AG04449 (cell line): Measurements from ENCODE around the gene STAM2.
"Not testable (repeated sequence)": the region's sequence is repeated elsewhere in the genome, so short reads cannot be mapped to it uniquely, and the experiment has no call there.

Source experiments
- CTCF ChIA-PET: fragments of 350-600 bp; formaldehyde crosslinking; extraction: SDS; loops from one replicate; lab custom pipeline; 2021; ENCODE audit warnings: antibody characterized with exemption; lab: Yijun Ruan, JAX
- POLR2A ChIA-PET: fragments of 400-600, 350-600 bp; formaldehyde crosslinking; extraction: SDS; loops from one replicate; lab custom pipeline; 2020; ENCODE audit warnings: antibody characterized with exemption, inconsistent platforms; lab: Yijun Ruan, JAX
- DNase-seq: peaks from one replicate; pipeline ENCODE4 v3.0.0-alpha.2; 2010; ENCODE audit warnings: low read depth, low spot score
- H3K4me3 ChIP-seq: 2 replicates; pipeline ENCODE4 v1.5.1; 2011; ENCODE audit warnings: low read depth, mild to moderate bottlenecking, control low read depth, low read length
- TF ChIP-seq, protein P1 (sequence below): IDR thresholded peaks from one replicate; pipeline ENCODE4 v1.5.1; 2011; ENCODE audit warnings: mild to moderate bottlenecking, moderate library complexity, low read length, control low read depth, inconsistent platforms; ENCODE audit not compliant: insufficient read depth; ENCODE audit errors: missing control alignments

Gene STAM2

DNA sequence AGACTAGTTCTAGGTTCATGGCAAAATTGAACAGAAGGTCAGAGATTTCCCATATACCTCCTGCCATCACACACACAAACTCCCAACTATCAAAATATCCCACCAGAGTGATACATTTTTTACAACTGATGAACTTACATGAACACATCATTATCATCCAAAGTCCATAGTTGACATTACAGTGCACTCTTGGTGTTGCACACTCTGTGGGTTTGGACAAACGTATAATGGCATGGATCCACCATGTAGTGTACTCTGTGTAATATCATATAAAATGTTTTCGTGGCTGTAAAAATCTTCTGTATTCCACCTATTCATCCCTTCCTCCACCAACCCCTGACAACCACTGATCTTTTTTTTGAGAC lies 25.9 kb upstream of the STAM2 start:
- TF ChIP-seq, protein P1, sequence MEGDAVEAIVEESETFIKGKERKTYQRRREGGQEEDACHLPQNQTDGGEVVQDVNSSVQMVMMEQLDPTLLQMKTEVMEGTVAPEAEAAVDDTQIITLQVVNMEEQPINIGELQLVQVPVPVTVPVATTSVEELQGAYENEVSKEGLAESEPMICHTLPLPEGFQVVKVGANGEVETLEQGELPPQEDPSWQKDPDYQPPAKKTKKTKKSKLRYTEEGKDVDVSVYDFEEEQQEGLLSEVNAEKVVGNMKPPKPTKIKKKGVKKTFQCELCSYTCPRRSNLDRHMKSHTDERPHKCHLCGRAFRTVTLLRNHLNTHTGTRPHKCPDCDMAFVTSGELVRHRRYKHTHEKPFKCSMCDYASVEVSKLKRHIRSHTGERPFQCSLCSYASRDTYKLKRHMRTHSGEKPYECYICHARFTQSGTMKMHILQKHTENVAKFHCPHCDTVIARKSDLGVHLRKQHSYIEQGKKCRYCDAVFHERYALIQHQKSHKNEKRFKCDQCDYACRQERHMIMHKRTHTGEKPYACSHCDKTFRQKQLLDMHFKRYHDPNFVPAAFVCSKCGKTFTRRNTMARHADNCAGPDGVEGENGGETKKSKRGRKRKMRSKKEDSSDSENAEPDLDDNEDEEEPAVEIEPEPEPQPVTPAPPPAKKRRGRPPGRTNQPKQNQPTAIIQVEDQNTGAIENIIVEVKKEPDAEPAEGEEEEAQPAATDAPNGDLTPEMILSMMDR, result no peak
- ChIA-PET POLR2A (no interaction called here), CTCF (interaction anchor here (1.6 to 4.0 kb wide), 4 partner anchors 25 to 434 kb away, joined by 4 to 29 read pairs (median 10); partner anchors contain the start of gene STAM2)
- no peak for DNase-seq
- H3K4me3 ChIP-seq, result no peak overlapping the region

DNA sequence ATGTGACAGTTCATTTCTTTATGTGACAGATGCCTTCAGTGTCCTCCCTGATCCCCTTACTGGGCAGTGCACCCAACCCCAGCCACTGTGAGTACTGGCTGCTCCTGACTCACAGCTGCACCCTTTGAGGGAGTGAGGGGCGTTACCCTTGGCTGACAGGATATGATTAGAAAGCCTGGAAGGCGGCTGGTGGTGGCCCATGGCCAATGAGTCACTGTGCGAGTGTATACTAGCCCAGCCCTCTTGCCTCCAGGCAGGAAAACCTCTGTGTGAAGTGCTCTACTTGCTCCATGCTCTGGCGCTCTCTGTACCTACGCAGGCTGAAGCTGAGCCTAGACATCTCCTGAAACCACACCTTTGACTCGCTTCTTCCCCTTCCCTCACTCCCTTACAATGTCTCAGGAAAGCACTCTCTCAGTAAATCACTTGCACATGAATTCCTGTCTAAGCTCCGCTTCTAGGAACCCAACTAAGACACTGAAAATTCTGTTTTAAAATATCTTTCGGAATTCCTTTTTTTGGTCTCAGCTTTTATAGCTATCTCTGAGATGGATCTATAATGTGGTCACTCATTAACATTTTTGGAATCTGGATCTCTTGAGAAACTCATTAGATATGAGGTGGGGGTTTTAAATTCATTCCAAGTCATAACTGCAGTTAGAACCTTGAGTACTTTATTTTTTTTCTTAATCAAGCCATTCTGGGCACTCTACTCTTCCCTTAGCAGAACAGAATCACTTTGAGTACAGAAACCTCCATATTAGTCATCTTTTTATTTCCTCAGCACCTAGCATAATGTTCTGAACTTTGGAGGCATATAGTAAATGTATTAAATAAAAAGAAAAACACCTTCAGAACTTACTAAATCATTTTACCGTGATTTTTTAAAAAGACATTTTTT lies 25.3 kb upstream of the STAM2 start:
- peak overlapping the region; percentile 53 for H3K4me3 ChIP-seq
- POLR2A ChIA-PET, result interaction anchor here (0.7 to 1.2 kb wide), 2 partner anchors 25 to 244 kb away, joined by 3 read pairs; partner anchors contain the start of gene STAM2
- CTCF ChIA-PET, result interaction anchor here (0.8 to 4.0 kb wide), 7 partner anchors 10 to 434 kb away, joined by 3 to 29 read pairs (median 8); partner anchors contain the start of gene STAM2
- TF ChIP-seq, protein P1, result no peak
- peak; percentile 83 for DNase-seq

DNA sequence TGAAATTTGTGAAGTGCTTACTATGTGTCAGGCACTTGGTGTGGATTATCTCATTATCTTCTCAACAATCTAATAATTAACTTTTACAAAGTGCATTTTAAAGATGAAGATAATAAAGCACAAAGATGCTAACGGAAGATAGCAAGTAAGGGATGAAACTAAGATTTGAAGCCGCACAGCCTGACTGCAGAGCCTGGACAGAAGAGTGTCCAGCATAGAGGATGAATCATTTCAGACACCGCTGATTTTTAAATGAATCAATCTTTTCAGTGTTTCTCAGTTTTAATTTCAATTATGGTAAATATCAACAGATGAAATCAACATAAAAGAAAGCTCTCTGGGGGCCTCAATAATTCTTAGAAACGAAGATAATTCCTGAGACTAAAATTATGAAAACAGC lies 24.5 kb upstream of the STAM2 start:
- CTCF ChIA-PET, result interaction anchor here (1.1 to 4.0 kb wide), 7 partner anchors 11 to 447 kb away, joined by 3 to 29 read pairs (median 8); partner anchors contain the start of gene STAM2
- H3K4me3 ChIP-seq, result no peak overlapping the region
- no peak for DNase-seq
- POLR2A ChIA-PET, result interaction anchor here (1.2 kb wide), 1 partner anchor 24 kb away, joined by 3 read pairs; the partner anchor contains the start of gene STAM2
- TF ChIP-seq, protein P1, result no peak

DNA sequence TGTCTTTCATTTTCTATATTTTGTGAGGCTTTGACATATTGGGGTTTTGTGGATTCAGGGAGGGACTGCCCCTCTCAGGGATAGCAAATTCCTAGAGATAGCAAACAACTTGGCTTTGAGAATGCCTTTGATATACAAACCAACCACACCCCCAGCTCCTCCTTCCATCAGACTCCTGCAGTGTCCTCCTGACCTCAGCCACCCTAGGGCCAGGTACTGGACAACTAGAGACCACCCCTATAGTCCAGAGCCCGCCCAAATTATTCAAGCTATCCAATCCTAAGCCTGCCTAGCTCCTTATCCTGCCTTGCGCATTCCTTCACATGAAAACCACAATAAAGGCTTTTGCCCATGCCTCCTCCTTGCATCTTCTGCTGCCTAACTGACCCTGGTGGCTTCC lies 22.9 kb upstream of the STAM2 start:
- CTCF ChIA-PET, result interaction anchor here (0.6 to 4.0 kb wide), 5 partner anchors 22 to 437 kb away, joined by 3 to 29 read pairs (median 3); no protein-coding TSS in a partner anchor
- H3K4me3 ChIP-seq, result no peak overlapping the region
- no peak for DNase-seq
- POLR2A ChIA-PET, result no interaction called here
- TF ChIP-seq, protein P1, result no peak

DNA sequence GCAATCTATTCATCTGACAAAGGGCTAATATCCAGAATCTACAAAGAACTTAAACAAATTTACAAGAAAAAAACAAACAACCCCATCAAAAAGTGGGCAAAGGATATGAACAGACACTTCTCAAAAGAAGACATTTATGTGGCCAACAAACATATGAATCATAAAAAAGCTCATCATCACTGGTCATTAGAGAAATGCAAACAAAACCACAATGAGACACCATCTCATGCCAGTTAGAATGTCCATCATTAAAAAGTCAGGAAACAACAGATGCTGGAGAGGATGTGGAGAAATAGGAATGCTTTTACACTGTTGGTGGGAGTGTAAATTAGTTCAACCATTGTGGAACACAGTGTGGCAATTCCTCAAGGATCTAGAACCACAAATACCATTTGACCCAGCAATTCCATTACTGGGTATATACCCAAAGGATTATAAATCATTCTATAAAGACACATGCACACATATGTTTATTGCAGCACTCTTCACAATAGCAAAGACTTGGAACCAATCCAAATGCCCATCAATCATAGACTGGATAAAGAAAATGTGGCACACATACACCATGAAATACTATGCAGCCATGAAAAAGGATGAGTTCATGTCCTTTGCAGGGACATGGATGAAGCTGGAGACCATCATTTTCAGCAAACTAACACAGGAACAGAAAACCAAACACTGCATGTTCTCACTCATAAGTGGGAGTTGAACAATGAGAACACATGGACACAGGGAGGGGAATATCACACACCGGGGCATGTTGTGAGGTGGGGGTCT lies 22.1 kb upstream of the STAM2 start:
- CTCF ChIA-PET, result interaction anchor here (0.6 to 4.0 kb wide), 3 partner anchors 362 to 438 kb away, joined by 3 to 29 read pairs (median 4); no protein-coding TSS in a partner anchor
- DNase-seq, H3K4me3 ChIP-seq, POLR2A ChIA-PET: not testable (repeated sequence)

DNA sequence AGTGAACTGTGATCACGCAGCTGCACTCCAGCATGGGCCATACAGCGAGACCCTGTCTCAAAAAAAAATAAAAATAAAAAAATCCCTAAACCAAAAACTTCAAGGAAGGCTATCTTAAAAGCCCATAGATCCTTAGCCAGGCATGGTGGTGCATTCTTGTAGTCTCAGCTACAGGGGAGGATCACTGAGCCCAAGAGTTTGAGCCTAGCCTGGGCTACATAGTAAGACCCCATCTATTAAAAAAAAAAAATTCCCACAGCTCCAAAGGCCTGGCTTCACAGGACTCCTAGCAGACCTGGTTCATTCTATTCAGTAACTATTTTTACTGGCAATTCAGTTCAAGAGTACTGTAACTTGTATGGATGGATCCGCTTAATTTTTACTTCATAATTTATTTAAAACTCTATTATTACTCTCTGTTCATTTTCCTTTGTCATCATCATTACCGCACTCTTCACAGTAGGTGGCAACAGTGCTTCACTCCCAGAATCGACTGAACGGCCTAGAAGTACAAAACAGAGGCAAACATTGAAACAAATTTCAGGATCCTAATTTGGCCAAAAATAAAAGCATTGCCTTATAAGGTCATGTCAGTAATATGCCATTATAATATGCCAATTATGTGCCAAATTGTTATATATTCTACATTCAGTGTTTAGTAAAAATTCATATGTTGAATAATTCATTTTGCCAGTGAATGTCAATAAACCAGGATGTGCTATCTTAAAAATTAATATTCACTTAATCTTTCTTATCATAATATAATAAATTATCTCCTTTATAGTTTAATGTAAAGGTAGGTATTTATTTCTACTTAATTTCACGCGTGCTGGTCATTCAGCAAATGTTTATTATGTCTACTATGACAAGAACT lies 14.3 kb upstream of the STAM2 start:
- ChIA-PET POLR2A (no interaction called here), CTCF (interaction anchor here (0.6 to 5.0 kb wide), 29 partner anchors 10 to 464 kb away, joined by 3 to 90 read pairs (median 4); partner anchors contain the start of gene STAM2)
- DNase-seq, result no peak
- H3K4me3 ChIP-seq, result no peak overlapping the region
- TF ChIP-seq, protein P1, result peak; percentile 67

DNA sequence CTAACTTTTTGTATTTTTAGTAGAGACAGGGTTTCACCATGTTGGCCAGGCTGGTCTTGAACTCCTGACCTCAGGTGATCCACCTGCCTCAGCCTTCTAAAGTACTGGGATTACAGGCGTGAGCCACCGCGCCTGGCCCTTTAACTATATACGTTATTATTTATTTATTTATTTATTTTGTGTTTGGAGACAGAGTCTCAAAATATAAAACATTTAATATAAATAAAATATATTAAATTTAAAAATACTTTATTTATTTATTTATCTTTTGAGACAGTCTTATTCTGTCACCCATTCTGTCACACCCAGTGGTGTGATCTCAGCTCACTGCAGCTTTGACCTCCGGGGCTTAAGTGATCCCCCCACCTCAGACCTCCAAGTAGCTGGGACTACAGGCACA lies 11.2 kb upstream of the STAM2 start:
- CTCF ChIA-PET, result interaction anchor here (0.6 to 2.4 kb wide), 13 partner anchors 11 to 461 kb away, joined by 3 to 23 read pairs (median 3); partner anchors contain the start of gene STAM2
- H3K4me3 ChIP-seq, POLR2A ChIA-PET, DNase-seq: not testable (repeated sequence)
